ENCODE data around the gene GOLGA6A. TPM values are rescaled to one million over a fixed set of nuclear protein-coding genes. Genes with fewer than 3 reads are reported as not detected.

Gene GOLGA6A
- total RNA-seq, 1 experiment from 2014 or later, result not detected

GRCh38 chr15:74037171-74038117, 44.9 kb downstream of the GOLGA6A start:
- H3K27me3 ChIP-seq (replicated peaks; ENCODE audit: insufficient read depth, low read depth, low read length, poor library complexity), result no peaks in the 10 kb centered on the region
- DNase-seq (ENCODE audit: low spot score), result no peak

GRCh38 chr15:74036271-74037170, 45.8 kb downstream of the GOLGA6A start:
- H3K4me1 ChIP-seq (ENCODE audit: insufficient read depth, low read length, poor library complexity, severe bottlenecking), result peaks cover 19% of the 10 kb centered on the region
- DNase-seq (ENCODE audit: low spot score), result peak; percentile 66
- H3K27ac ChIP-seq (ENCODE audit: low read depth, low read length, poor library complexity, severe bottlenecking), result no peak overlapping the region
- H3K27me3 ChIP-seq (replicated peaks; ENCODE audit: insufficient read depth, low read depth, low read length, poor library complexity), result no peaks in the 10 kb centered on the region
- ChIA-PET POLR2A (ENCODE audit: low non-redundant PET) (no interaction called here), CTCF (interaction anchor here (0.7 to 2.8 kb wide), 7 partner anchors 9 to 142 kb away, joined by 3 to 49 read pairs (median 4); no protein-coding TSS in a partner anchor)
- no peak for TF ChIP-seq EZH2 (IDR thresholded peaks at IDR 0.05; ENCODE audit: borderline replicate concordance, low read depth, low read length, poor library complexity, severe bottlenecking)
- TF ChIP-seq CTCF (conservative IDR thresholded peaks at IDR 0.05; ENCODE audit: low read depth, low read length), result peak; percentile 61
- no peaks in the 10 kb centered on the region for H3K36me3 ChIP-seq (ENCODE audit: insufficient read depth, low read length, poor library complexity, severe bottlenecking)
- H3K9me3 ChIP-seq (ENCODE audit: low read depth, low read length, poor library complexity, severe bottlenecking), result no peaks in the 10 kb centered on the region
- intact Hi-C loops (cut with micrococcal nuclease; ENCODE audit: unreplicated experiment), result loop anchor here (2.0 kb wide), 1 partner anchor 64 kb away; no protein-coding TSS in a partner anchor
- BruUV-seq (replicated peaks), result no TSS peak
- no peak overlapping the region for H3K4me3 ChIP-seq (ENCODE audit: low read depth, low read length, poor library complexity, severe bottlenecking)

More at GRCh38 chr15:74037171-74038117, 44.9 kb downstream of the GOLGA6A start:
- TF ChIP-seq EZH2 (IDR thresholded peaks at IDR 0.05; ENCODE audit: borderline replicate concordance, low read depth, low read length, poor library complexity, severe bottlenecking) (no peak), CTCF (conservative IDR thresholded peaks at IDR 0.05; ENCODE audit: low read depth, low read length) (no peak)
- no peaks in the 10 kb centered on the region for H3K9me3 ChIP-seq (ENCODE audit: low read depth, low read length, poor library complexity, severe bottlenecking)
- no TSS peak for BruUV-seq (replicated peaks)
- ChIA-PET POLR2A (ENCODE audit: low non-redundant PET) (no interaction called here), CTCF (interaction anchor here (0.7 to 2.8 kb wide), 6 partner anchors 12 to 143 kb away, joined by 3 to 49 read pairs (median 4); no protein-coding TSS in a partner anchor)
- H3K27ac ChIP-seq (ENCODE audit: low read depth, low read length, poor library complexity, severe bottlenecking), result no peak overlapping the region
- H3K4me1 ChIP-seq (ENCODE audit: insufficient read depth, low read length, poor library complexity, severe bottlenecking), result peaks cover 25% of the 10 kb centered on the region
- H3K4me3 ChIP-seq (ENCODE audit: low read depth, low read length, poor library complexity, severe bottlenecking), result no peak overlapping the region
- intact Hi-C loops (cut with micrococcal nuclease; ENCODE audit: unreplicated experiment), result loop anchor here (2.0 kb wide), 1 partner anchor 65 kb away; no protein-coding TSS in a partner anchor
- no peaks in the 10 kb centered on the region for H3K36me3 ChIP-seq (ENCODE audit: insufficient read depth, low read length, poor library complexity, severe bottlenecking)

All from A673 (cell line).